Measurements from ENCODE around the gene RAB15.

- TF ChIP-seq CTCF (IDR thresholded peaks at IDR 0.05; ENCODE audit: insufficient read depth, low read depth, low read length), result no peak
- TF ChIP-seq EZH2 (IDR thresholded peaks at IDR 0.05; ENCODE audit: insufficient read depth, low read length), result no peak
Measured at GRCh38 chr14:65015391-65015790, 43.3 kb upstream of the RAB15 start.

Measured in astrocyte (in vitro differentiated cells and primary cell).